ENCODE measurements around the gene DLG2.
A peak's percentile ranks its signal among the peaks of the same experiment; 100 is the strongest.

Gene DLG2

DNA sequence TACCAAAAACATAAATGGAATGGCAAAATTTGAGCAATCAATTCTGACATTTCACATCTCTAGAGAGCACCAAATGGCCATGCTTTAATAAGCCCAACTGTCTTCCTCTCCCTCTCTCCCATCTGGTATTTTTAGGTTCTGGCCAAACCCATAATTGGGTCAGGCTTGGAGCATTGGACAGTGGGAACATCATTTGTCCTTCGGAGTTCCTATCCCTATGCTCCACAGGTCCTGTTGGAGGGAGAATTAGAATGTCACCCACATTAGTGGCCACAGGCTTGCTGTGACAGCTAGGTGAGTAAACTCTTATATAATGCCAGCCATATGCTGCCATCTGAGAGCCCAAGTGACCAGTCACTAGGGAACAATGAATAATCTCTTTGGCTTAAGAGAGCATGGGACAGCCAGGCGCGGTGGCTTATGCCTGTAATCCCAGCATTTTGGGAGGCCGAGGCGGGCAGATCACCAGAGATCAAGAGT lies 2090.0 kb downstream of the DLG2 start:
- no peaks in the 10 kb centered on the region for H3K27me3 ChIP-seq (ENCODE audit: control insufficient read depth, insufficient read depth, low read length)
- no peak overlapping the region for H3K27ac ChIP-seq (ENCODE audit: low read length)
- no peaks in the 10 kb centered on the region for H3K9me3 ChIP-seq (ENCODE audit: control insufficient read depth, insufficient read depth, low read length)
- WGBS (ENCODE audit: insufficient coverage, insufficient read length): no CpG with 5 or more reads among the region's 5 CpGs
- no peaks in the 10 kb centered on the region for H3K36me3 ChIP-seq (ENCODE audit: control insufficient read depth, insufficient read depth, low read length)
- H3K4me3 ChIP-seq (ENCODE audit: low read length): no peak overlapping the region
- H3K4me1 ChIP-seq (ENCODE audit: control insufficient read depth, insufficient read depth, low read length): no peaks in the 10 kb centered on the region
- no peak for DNase-seq (ENCODE audit: low read depth, low spot score)

DNA sequence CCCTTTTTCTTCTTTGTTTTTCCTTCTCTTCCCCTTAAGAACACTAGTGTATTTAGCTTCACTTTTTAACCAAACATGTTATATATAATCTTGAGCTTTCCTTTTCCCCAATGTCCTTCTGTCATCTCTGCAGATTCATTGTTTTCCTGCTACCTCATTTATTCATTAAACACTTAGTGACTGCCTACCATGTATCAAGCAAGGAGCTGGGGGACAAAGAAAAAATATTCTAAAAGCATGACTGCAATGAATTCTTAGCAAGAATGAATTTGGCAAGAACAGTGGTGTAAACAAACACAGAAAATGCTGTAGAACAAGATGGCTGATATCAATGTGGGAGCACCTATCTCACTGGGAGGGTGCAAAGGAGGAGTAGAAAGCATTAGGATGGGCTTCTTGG lies 2094.0 kb downstream of the DLG2 start:
- Histone ChIP-seq H3K27me3 (ENCODE audit: control insufficient read depth, insufficient read depth, low read length) (no peaks in the 10 kb centered on the region), H3K36me3 (ENCODE audit: control insufficient read depth, insufficient read depth, low read length) (no peaks in the 10 kb centered on the region), H3K4me3 (ENCODE audit: low read length) (no peak overlapping the region), H3K4me1 (ENCODE audit: control insufficient read depth, insufficient read depth, low read length) (no peaks in the 10 kb centered on the region), H3K9me3 (ENCODE audit: control insufficient read depth, insufficient read depth, low read length) (no peaks in the 10 kb centered on the region), H3K27ac (ENCODE audit: low read length) (no peak overlapping the region)
- no peak for DNase-seq (ENCODE audit: low read depth, low spot score)

DNA sequence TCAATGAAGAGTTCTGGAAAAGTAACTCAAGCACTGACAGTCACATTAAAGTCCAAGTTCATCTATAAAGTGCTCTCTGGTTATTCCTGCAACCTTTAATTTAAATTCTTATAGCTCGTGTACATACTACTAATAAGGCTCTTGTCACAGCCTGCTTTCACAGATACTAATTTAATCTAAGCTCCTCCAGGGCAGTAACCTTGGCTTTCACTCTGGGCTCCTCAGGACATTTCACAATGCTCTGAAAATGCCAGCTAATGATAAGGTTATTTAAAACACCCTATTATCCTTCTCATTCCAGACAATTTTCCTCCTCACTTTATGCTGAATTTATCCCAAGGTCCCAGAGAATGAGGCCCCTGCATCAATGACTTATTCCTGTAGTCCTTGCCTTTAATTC lies 2098.3 kb downstream of the DLG2 start:
- no peaks in the 10 kb centered on the region for H3K36me3 ChIP-seq (ENCODE audit: control insufficient read depth, insufficient read depth, low read length)
- no peaks in the 10 kb centered on the region for H3K4me1 ChIP-seq (ENCODE audit: control insufficient read depth, insufficient read depth, low read length)
- no CpG with 5 or more reads among the region's 1 CpG for WGBS (ENCODE audit: insufficient coverage, insufficient read length)
- no peak overlapping the region for H3K4me3 ChIP-seq (ENCODE audit: low read length)
- H3K27me3 ChIP-seq (ENCODE audit: control insufficient read depth, insufficient read depth, low read length): no peaks in the 10 kb centered on the region
- DNase-seq (ENCODE audit: low read depth, low spot score): no peak
- no peak overlapping the region for H3K27ac ChIP-seq (ENCODE audit: low read length)
- H3K9me3 ChIP-seq (ENCODE audit: control insufficient read depth, insufficient read depth, low read length): no peaks in the 10 kb centered on the region

DNA sequence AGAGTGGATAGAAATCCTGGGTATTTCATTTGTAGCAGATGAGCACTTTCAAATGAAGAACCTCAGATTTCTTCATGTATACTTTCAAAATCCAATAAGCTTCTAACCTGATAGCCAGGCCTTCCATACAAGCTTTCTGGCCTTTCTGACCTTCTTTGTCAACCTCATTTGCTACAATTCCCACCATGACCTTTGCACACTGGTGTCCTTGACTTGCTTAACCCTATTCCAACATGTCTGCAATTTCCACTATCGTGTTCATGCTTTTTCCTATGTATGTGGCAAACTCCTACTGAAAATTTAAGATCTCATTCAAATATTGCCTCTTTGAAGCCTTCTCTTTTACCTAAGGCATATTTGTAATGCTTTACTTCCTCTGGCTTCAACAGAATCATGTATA lies 2098.9 kb downstream of the DLG2 start:
- no peaks in the 10 kb centered on the region for H3K4me1 ChIP-seq (ENCODE audit: control insufficient read depth, insufficient read depth, low read length)
- H3K27ac ChIP-seq (ENCODE audit: low read length): no peak overlapping the region
- H3K9me3 ChIP-seq (ENCODE audit: control insufficient read depth, insufficient read depth, low read length): no peaks in the 10 kb centered on the region
- no peaks in the 10 kb centered on the region for H3K27me3 ChIP-seq (ENCODE audit: control insufficient read depth, insufficient read depth, low read length)
- no peaks in the 10 kb centered on the region for H3K36me3 ChIP-seq (ENCODE audit: control insufficient read depth, insufficient read depth, low read length)
- H3K4me3 ChIP-seq (ENCODE audit: low read length): no peak overlapping the region
- no CpG with 5 or more reads among the region's 1 CpG for WGBS (ENCODE audit: insufficient coverage, insufficient read length)
- no peak for DNase-seq (ENCODE audit: low read depth, low spot score)

DNA sequence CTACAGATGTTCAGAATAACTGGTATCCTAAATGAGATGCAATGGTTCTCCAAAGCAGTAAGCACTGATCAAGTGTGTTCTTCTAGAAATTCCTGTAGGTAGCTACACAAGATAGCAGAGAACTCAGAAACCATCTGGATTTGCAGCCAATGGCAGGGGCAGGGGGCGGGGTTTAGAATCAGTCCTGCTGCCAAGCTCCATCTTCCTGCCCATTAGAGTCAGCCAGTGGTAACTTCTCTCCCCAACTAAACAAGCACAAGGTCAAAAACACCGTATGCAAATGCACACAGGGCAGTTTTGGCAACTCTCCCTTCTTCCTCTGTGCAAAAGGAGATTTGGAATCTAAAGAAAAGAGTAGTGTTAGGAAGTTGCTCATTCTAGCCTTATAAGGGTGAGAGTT lies 2103.5 kb downstream of the DLG2 start:
- no peak overlapping the region for H3K27ac ChIP-seq (ENCODE audit: low read length)
- H3K27me3 ChIP-seq (ENCODE audit: control insufficient read depth, insufficient read depth, low read length): no peaks in the 10 kb centered on the region
- H3K9me3 ChIP-seq (ENCODE audit: control insufficient read depth, insufficient read depth, low read length): no peaks in the 10 kb centered on the region
- WGBS (ENCODE audit: insufficient coverage, insufficient read length): no CpG with 5 or more reads among the region's 2 CpGs
- no peaks in the 10 kb centered on the region for H3K4me1 ChIP-seq (ENCODE audit: control insufficient read depth, insufficient read depth, low read length)
- no peaks in the 10 kb centered on the region for H3K36me3 ChIP-seq (ENCODE audit: control insufficient read depth, insufficient read depth, low read length)
- DNase-seq (ENCODE audit: low read depth, low spot score): no peak
- H3K4me3 ChIP-seq (ENCODE audit: low read length): no peak overlapping the region

DNA sequence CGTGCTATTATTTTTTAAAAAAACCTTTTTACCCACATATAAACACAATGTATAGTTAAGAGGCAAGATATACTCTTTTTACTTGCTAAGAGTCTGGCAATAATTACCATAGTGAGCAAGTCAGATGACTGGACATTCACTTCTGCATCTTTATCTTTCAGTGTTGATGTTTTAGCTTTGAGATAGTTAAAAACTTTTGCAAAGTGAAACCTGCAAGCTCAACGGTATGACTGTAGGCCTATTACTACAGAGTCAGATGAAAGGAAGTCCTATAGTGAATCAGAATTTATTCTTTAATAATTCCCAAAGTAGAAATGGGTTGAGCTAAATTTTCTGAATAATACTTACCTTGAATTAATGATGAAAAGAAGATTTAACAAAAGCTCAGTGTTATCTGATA lies 2104.2 kb downstream of the DLG2 start:
- Histone ChIP-seq H3K36me3 (ENCODE audit: control insufficient read depth, insufficient read depth, low read length) (no peaks in the 10 kb centered on the region), H3K4me1 (ENCODE audit: control insufficient read depth, insufficient read depth, low read length) (no peaks in the 10 kb centered on the region), H3K9me3 (ENCODE audit: control insufficient read depth, insufficient read depth, low read length) (no peaks in the 10 kb centered on the region; the same call in 1 of the 2 replicates), H3K27ac (ENCODE audit: low read length) (no peak overlapping the region), H3K4me3 (ENCODE audit: low read length) (no peak overlapping the region), H3K27me3 (ENCODE audit: control insufficient read depth, insufficient read depth, low read length) (no peaks in the 10 kb centered on the region)
- no CpG with 5 or more reads among the region's 2 CpGs for WGBS (ENCODE audit: insufficient coverage, insufficient read length)
- DNase-seq (ENCODE audit: low read depth, low spot score): no peak

DNA sequence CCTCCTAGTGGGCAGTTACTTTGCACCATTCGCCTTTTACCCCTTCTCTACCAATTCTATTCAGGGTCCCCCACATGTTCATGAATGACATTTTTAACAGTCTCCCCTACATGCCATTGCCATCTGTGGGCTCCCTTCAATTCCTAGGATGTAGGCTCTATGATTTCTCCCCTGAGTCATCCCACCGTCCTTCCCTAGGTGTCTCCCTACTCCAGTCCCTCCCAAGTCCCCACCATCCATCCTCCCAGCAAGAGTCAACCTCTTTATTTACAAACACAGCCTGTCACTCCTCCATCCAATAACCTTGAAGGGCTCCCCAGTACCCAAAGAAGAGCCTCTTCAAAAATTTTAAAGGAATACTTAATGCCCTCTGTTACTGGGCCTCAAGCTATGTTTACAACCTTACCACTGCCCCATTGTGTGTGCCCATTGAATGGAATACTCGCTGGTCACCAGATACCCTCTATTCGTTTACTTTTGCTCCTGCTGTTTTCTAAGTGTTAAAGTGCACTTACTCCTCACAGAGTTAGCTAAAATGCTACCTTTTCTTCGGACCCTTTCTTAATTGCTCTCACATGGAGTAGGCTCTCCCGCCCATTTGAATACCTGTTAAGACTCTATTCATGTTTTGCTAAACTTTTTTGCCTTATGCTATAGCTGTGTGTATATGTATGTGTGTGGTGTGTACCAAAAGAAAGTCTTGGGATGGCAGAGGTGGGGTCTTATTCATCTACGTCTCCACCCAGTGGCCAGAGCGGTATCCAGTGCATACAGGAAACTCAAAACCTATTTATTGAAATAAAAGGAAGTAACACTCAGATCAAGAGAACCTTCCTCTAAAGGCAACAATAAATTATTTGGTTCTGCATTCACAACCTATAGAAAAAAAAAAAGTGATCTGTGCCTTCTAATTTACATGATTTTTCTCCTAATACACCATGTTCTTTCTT lies 2105.2 kb downstream of the DLG2 start:
- Histone ChIP-seq H3K9me3 (ENCODE audit: control insufficient read depth, insufficient read depth, low read length) (no peaks in the 10 kb centered on the region; the same call in 1 of the 2 replicates), H3K4me3 (ENCODE audit: low read length) (no peak overlapping the region), H3K27ac (ENCODE audit: low read length) (no peak overlapping the region), H3K4me1 (ENCODE audit: control insufficient read depth, insufficient read depth, low read length) (no peaks in the 10 kb centered on the region), H3K27me3 (ENCODE audit: control insufficient read depth, insufficient read depth, low read length) (no peaks in the 10 kb centered on the region), H3K36me3 (ENCODE audit: control insufficient read depth, insufficient read depth, low read length) (no peaks in the 10 kb centered on the region)
- WGBS (ENCODE audit: insufficient coverage, insufficient read length): no CpG with 5 or more reads among the region's 8 CpGs
- peak; percentile 37 for DNase-seq (ENCODE audit: low read depth, low spot score)

DNA sequence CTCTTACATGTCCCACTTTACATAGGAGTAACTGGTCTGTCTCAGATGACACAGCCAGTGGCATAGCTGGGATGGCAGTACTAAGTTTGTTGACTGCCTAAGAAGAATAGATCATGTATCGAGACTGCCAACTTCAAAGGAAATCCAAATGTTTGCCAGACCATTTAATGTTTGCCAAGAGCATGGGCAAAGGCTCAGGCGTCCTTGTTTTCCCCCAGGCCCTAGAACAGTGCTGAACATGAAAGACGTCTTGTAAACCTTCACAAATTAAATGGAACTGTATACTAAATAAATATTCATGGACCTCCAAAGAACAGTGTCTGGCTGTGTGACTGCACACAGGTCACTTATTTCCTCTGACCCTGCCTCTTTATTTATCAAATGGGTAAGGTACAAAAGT lies 2106.3 kb downstream of the DLG2 start:
- no peak for DNase-seq (ENCODE audit: low read depth, low spot score)
- Histone ChIP-seq H3K36me3 (ENCODE audit: control insufficient read depth, insufficient read depth, low read length) (no peaks in the 10 kb centered on the region), H3K4me1 (ENCODE audit: control insufficient read depth, insufficient read depth, low read length) (no peaks in the 10 kb centered on the region), H3K27me3 (ENCODE audit: control insufficient read depth, insufficient read depth, low read length) (no peaks in the 10 kb centered on the region), H3K27ac (ENCODE audit: low read length) (no peak overlapping the region), H3K9me3 (ENCODE audit: control insufficient read depth, insufficient read depth, low read length) (no peaks in the 10 kb centered on the region; the same call in 1 of the 2 replicates), H3K4me3 (ENCODE audit: low read length) (no peak overlapping the region)
- no CpG with 5 or more reads among the region's 3 CpGs for WGBS (ENCODE audit: insufficient coverage, insufficient read length)

DNA sequence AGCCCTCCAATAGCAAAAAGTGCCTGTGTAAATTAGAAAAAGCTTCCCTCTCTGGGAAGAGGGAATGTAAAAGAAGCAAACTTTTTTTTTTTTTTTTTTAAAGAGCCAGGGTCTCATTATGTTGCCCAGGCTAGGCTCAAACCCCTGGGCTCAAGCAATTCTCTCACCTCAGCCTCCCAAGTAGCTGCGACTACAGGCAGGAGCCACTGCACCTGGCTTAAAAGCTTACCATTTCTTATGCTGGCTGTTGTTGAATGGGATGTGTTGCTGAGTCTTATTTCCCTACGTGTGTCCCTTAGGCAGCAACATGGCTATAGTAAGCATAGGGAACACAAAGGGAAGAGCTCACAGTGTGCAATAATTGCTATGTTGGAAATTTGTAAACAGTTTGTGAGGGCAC lies 2115.5 kb downstream of the DLG2 start:
- Histone ChIP-seq H3K9me3 (ENCODE audit: control insufficient read depth, insufficient read depth, low read length) (no peaks in the 10 kb centered on the region), H3K4me3 (ENCODE audit: low read length) (no peak overlapping the region), H3K36me3 (ENCODE audit: control insufficient read depth, insufficient read depth, low read length) (no peaks in the 10 kb centered on the region), H3K27ac (ENCODE audit: low read length) (no peak overlapping the region), H3K4me1 (ENCODE audit: control insufficient read depth, insufficient read depth, low read length) (no peaks in the 10 kb centered on the region), H3K27me3 (ENCODE audit: control insufficient read depth, insufficient read depth, low read length) (no peaks in the 10 kb centered on the region)
- WGBS (ENCODE audit: insufficient coverage, insufficient read length): no CpG with 5 or more reads among the region's 2 CpGs
- no peak for DNase-seq (ENCODE audit: low read depth, low spot score)

DNA sequence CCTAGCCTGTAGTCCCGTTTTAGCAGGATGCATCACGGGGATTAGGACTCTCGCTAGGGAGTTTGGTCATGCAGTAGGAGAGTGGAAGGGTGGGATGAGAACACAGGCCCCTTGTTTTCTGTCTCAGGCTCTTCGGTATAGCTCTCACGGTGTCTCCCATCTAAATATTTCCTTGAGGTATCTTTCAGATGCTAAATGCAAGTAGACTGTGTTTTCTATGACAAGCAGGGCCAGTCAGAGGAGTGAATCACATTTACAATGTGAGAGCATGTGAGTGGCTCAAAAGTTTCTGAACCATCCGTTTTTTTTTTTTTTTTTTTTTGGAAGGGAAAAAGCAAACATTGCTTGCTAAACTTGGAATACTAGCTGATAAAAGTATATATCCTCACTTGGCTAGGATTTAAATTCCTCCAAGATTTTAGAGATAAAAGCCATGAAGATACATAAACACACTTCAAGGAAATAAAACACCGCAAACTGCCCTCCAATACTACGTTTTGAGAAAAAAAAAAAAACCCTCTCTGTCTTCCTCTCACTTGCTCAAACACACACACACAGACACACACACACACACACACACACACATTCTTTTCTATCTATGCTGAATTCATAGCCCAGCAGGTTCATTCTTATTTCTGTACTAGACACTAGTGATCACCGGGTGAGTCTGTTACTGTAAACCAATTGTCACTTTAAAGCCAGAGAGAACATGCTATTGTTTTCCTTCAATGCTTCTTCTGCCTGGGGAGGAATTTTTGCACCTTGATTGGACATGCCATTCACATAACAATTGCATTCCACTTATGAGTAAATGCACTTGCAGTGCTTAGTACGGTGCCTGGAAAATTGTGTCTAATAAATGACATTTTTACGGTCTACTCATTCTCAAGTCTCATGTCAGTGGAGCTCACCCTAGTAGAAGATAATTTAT lies 2116.3 kb downstream of the DLG2 start:
- no peaks in the 10 kb centered on the region for H3K4me1 ChIP-seq (ENCODE audit: control insufficient read depth, insufficient read depth, low read length)
- no peaks in the 10 kb centered on the region for H3K27me3 ChIP-seq (ENCODE audit: control insufficient read depth, insufficient read depth, low read length)
- DNase-seq (ENCODE audit: low read depth, low spot score): no peak
- H3K4me3 ChIP-seq (ENCODE audit: low read length): no peak overlapping the region
- H3K27ac ChIP-seq (ENCODE audit: low read length): no peak overlapping the region
- no CpG with 5 or more reads among the region's 11 CpGs for WGBS (ENCODE audit: insufficient coverage, insufficient read length)
- H3K9me3 ChIP-seq (ENCODE audit: control insufficient read depth, insufficient read depth, low read length): no peaks in the 10 kb centered on the region
- H3K36me3 ChIP-seq (ENCODE audit: control insufficient read depth, insufficient read depth, low read length): no peaks in the 10 kb centered on the region

All from iPS DF 6.9 (cell line).